OCI-LY7 (cell line): ENCODE data around the gene NPHP3.

Experiments used
- EZH2phosphoT487 ChIP-seq: fragments of 200-600 bp; sonication (generic); IDR thresholded peaks from 2 replicates; pipeline ENCODE4 v1.6.1; 2018; ENCODE audit warnings: low read depth, borderline replicate concordance, mild to moderate bottlenecking, mixed run types, antibody characterized with exemption, low read length, moderate library complexity, mixed read lengths
- TF ChIP-seq, protein P1 (sequence below): fragments of 200-600 bp; sonication (generic); conservative IDR thresholded peaks from 2 replicates; pipeline ENCODE4 v1.5.1; 2014; ENCODE audit warnings: mild to moderate bottlenecking, antibody characterized with exemption, low read length, moderate library complexity, mixed read lengths

DNA sequence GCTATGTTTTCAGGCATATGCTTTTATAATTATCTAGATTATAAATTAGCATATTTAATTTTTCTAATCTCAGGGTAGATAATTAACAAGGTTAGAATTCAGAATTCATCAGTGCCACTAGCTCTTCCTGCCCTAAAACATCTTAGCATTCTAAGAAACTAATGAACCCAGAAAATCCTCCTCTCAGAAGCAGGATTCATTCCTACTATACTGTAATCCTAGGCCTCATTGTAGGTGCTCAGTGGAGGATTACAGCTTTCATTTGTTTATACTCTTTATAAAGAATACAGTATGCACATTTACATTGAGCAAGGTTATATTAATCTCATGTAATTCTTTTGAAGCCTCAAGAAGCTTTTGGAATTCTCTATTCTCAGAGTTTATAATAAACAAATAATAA lies 83.5 kb downstream of the NPHP3 start:
- TF ChIP-seq, protein P1, sequence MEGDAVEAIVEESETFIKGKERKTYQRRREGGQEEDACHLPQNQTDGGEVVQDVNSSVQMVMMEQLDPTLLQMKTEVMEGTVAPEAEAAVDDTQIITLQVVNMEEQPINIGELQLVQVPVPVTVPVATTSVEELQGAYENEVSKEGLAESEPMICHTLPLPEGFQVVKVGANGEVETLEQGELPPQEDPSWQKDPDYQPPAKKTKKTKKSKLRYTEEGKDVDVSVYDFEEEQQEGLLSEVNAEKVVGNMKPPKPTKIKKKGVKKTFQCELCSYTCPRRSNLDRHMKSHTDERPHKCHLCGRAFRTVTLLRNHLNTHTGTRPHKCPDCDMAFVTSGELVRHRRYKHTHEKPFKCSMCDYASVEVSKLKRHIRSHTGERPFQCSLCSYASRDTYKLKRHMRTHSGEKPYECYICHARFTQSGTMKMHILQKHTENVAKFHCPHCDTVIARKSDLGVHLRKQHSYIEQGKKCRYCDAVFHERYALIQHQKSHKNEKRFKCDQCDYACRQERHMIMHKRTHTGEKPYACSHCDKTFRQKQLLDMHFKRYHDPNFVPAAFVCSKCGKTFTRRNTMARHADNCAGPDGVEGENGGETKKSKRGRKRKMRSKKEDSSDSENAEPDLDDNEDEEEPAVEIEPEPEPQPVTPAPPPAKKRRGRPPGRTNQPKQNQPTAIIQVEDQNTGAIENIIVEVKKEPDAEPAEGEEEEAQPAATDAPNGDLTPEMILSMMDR: no peak
- no peak for TF ChIP-seq EZH2phosphoT487
